Left colon (tissue), 2 donors: ENCODE measurements around the gene SLAMF1. TPM values are rescaled to one million over a fixed set of nuclear protein-coding genes. Genes with fewer than 3 reads are reported as not detected.
"Not testable (repeated sequence)": the region's sequence is repeated elsewhere in the genome, so short reads cannot be mapped to it uniquely, and the experiment has no call there.

Source experiments
- ATAC-seq: fragments of 200-7000 bp; cut with Tn5 transposase; one replicate; pipeline ENCODE4 v1.9.1; 2020; ENCODE audit warnings: mild to moderate bottlenecking, moderate library complexity
- DNase-seq, 2 donors: peaks; one replicate each; pipeline ENCODE4 v3.0.0-alpha.2; 2020
- intact Hi-C, 2 donors: fragments of 100-400 bp; cut with DNase I in 1 of 2; cut with micrococcal nuclease in 1 of 2; formaldehyde crosslinking; loops; one replicate each; pipeline versions ENCODE4 v1.11.2 to v1.14.0; 2022; cut with DNase I, micrococcal nuclease
- total RNA-seq, 2 donors: library from RNA; stranded (reverse); fragmentation: NEBNext Ultra II Directional; extraction: Animal tissue kit (Norgen Biotek cat#: 25700); gene quantifications; one replicate each; pipeline ENCODE4 v1.2.1, GENCODE V29; 2021
- donor health status: DM: no; HTN: no; CAD: no.
- donor health status: DM: yes; HTN: yes; CAD: no.

The SLAMF1 gene
- total RNA-seq, 2 donors from 2014 or later: 0.92 to 2.0 TPM

DNA sequence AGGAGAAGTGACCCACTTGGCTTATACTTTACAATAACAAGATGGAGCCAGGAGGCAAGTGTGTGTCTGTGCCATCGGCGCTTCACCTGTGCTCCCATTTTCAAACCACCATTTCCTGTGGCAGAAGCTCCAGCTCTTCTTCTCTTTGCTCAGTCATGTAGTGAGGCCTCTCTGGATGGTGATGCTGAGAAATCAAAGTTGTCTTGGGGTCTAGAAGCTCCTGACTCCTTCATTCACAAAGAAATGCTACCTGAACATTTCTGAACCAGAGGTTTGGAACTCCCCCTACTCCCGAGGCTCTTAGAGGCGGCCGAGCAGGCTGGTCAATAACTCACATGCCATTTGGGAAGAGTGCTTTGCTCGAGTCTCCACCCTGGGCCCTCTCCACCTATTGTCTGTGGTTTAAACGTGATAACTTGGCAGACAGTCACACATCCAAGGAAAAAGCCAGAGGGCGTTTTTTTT is 18.0 kb downstream of the SLAMF1 start:
- ATAC-seq: no peak
- DNase-seq: no peak
- intact Hi-C loops: no loop called here

DNA sequence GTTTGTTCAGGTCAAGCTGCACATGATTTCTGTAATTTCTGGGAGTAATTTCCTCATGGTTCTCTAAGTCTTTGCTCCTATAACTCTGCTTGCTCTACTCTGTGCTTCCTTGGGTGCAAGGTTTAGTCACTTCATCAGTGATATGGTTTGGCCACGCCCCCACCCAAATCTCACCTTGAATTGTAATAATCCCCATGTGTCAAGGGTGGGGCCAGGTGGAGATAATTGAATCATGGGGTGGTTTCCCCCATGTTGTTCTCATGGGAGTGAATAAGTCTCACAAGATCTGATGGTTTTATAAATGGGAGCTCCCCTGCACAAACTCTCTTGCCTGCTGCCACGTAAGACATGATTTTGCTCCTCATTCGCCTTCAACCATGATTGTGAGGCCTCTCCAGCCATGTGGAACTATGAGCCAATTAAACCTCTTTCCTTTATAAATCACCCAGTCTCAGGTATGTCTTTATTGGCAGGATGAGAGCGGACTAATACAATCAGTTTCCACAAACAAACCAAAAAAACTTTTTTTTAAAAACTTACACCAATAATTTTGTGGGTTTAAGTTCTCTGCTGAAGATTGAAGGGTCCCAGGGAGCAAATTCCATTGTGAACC is 19.1 kb downstream of the SLAMF1 start:
- intact Hi-C loops, ATAC-seq, DNase-seq: not testable (repeated sequence)

DNA sequence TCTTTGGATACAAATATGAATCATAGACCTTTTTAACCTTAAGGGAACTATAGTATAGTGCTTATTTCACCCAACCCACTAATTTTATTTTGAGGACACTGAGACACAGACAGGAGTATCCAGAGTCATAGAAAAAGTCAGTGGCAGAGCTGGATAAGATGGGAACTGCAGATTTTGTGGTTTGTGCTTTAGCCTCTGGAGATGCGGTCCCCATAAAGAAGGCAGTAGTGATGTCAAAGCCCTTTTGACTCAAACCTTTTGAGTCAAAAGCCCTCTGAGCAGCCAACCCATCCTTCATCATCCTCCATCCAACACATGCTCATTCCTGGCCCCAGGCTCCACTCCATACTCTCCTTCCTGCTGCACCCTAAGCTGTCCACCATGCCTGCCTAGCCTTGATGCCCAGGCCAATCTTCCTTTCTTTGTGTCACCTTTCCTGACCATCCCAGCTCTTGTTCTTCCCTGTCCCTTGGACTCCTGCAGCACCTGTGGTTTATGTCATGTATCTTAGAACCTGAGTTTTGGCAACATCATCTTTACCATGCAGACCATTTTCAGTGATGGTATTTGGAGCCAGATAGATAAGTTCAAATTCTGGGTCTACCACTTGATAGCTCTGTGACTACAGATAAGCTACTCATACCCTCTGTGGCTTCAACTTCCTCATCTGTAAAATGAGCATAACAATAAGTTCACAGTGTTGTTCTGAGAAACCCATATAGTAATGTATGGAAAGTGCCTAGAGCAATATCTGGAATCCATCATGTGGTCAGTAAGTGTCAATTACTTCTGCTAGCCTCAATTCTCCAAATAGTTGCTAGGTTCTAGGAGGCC is 20.1 kb downstream of the SLAMF1 start:
- DNase-seq (no peak), ATAC-seq (no peak)
- intact Hi-C loops: no loop called here

DNA sequence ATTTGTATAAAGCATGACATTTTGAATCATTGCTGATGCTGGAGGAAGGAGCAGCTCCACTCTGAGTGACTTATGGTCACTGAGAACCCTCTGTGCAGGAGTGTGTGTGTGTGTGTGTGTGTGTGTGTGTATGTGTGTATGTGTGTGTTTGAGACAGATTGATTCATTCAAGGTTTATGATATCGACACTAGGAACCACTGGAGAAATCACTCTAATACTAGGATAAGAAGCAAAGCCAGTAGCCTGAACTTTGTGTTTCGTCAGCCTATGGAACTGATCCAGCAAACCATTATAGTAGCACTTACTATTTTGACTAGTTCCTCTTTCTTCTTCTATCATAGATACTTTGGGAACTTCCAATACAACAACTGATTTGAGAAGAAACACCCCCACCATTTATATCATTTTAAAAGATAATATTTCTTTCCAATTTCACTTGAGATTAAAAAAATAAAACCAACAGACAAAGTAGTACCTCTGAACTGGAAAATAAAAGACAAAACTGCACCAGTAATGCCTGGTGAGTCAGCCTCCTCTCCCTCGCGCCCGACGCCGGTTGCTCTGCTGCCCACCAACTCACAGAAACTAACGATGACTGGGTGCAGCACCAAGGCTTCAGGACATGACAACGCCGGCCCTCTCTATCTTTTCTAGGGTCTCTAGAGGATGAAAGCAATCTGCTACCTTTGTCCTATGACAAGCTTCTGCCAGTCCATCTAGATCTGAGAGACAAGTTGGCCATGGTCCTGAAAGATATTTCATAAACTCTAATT is 20.9 kb downstream of the SLAMF1 start:
- DNase-seq (no peak), ATAC-seq (no peak)
- intact Hi-C loops: no loop called here

DNA sequence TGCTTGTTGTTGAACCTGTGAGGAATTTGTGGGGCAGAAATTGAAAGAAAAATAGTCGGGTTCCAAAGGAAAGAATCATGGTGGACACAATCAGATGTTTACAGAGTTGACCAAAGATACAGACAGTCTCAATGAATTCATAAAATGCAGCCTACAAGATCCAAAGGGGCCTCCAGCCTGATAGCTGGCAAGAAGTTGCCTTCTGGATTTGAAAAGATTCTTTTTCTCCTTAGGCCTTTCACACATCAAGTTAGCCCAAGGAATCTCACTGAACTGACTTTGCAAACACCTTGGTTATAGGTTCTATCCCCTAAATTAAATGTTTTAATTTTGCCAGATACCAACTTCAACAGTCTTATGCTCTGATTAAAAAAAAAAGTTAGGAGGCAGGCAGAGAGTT is 21.5 kb downstream of the SLAMF1 start:
- ATAC-seq (no peak), DNase-seq (no peak)
- intact Hi-C loops: no loop called here

DNA sequence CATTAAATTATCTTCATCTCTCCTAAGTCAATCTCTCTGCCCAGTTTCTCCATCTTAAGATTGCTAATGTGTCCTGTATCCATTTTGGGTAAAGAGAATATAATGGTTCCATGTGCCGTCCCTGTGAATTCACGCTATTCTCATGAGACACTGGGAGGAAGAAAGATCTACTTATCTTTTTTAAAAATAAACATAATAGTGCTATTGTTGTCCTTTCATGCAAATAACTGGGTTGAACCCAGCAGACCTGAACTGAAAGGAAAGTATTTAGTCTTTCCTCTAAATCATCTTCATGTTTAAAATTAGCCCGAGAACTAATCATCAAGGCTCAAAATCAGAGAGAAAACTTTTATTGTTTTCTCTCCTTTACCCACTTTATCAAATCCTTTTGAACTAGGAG is 22.4 kb downstream of the SLAMF1 start:
- intact Hi-C loops: no loop called here
- ATAC-seq (no peak), DNase-seq (no peak)

DNA sequence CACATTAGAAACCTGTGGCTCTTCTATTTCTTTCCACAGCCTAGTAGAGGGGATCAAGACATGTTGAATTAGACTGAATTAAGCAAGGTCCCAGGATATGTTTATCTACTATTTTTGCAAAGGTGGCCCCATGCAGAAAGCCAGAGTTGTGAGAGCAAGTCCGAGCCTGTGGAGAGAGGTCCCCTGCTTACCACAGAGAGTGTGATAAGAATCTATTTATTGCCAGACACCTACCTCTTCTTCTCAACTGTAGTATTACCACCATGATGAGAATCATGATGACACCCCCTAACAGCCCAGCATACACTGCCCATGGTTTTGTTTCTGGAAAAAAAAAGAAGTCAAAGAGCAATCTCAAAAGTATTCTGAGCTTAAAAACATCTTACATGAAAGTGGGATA is 23.0 kb downstream of the SLAMF1 start:
- intact Hi-C loops: no loop called here
- no peak for DNase-seq
- no peak for ATAC-seq

DNA sequence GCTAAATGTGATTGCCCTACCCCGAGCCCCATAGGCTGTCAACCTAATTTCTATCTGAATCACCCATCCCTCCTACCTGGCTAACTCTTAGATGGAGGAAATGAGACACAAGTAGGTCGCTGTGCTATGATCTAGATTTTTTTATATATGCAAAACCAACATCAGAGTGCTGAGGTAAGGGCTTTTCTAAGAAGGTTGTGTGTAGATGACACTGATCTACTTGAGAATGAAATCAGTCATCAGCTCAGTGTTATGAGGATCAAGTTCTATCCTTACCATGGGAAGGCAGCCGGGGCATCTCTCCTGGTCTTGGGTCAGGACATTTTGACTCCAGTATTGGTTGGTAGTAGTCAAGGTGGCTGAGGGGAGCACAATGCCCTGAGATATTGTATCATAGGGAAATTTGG is 23.6 kb downstream of the SLAMF1 start:
- intact Hi-C loops: no loop called here
- ATAC-seq: no peak

DNA sequence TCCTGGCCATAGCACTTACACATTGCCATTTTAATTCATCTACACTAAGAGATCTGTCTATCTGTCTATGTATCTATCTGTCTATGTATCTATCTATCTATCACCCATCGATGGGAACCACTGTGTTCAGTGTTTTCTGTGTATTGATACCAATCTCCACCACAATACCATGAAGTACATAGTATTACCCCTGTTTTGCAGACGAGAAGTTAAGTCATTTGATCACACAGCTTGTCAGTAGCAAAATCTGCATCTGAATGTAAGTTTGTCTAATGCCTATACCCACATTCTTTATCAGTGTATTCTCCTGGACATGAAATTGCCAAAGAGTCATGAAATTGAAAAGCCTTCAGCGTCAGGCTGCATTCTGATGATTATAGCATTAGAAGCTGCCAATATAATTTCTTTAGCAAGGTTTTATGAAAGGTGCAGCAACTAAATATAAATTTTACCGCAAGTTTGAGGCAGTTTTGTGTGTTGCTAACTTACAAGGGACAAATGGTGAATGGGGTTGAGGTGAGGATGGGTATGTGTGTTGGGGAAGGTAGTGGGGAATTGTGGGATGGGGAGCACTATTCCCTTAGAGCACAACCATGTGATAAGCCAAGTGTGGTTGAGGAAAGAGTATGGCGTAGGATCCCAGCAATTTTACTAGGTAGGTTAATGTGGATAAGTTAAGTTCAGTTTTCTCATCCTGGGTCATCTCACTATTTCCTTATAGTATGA is 24.2 kb downstream of the SLAMF1 start:
- no peak for DNase-seq
- ATAC-seq: no peak
- intact Hi-C loops: no loop called here

More for the DNA sequence above, 23.6 kb downstream of the SLAMF1 start:
- DNase-seq: no peak

DNA sequence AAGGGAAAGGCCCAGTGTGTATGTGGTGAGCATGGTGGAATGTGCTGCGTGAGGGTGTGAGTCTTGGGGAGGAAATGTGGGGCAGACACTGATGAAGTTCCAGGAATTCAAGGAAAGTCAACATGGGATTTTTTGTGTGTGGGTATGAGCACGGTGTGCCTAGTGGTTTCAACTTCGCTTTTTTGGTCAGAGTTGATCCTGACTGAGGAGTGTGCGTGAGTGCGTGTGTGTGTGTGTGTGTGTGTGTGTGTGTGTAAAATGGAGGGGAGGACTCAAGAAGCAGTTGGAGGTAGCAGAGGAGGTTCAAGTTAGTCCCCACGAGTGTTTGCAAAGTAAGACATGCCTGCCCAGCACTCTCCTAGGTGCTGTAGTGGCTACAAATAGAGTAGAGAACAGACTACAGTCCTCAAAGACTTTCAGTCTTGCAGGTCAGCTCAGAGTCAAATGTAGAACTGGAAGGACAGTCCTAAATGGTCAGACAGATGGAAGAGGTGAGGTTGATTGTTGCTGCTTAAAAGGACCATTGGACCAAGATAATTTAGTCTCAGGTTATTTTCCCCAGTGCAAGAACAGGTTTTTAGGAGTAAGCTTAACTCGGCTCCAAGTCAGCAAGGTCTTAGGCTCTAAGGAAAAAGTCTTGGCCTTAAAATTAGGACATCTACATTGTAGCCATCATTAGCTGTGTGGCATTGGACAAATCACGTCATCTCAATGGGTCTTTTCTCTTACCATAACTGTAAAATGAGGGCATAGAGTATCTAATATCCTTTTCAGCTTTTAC is 25.0 kb downstream of the SLAMF1 start:
- intact Hi-C loops: no loop called here
- no peak for ATAC-seq

DNA sequence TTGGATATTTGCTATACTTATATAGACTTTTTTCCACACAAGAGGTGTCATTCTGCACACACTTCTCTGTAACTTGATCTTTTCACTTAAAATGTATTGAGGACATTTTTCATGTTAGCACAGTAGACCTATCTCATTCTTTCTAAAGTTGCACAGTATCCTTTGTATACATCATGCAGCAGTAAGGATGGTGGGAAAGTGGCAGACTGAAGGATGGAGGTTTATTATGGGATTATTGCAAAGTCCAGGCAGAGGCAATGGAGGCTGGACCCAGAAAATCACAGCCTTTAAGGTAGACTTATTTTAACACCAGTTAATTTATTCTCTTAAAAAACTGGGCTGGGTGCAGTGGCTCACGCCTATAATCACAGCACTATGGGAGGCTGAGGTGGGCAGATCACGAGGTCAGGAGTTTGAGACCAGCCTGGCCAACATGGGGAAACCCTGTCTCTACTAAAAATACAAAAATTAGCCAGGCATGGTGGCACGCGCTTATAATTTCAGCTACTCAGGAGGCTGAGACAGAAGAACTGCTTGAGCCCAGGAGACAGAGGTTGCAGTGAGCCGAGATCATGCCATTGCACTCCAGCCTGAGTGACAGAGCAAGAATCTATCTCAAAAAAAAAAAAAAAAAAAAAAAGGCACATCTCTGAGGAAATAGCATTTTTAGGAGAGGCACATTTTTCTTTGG is 25.8 kb downstream of the SLAMF1 start:
- no peak for DNase-seq
- intact Hi-C loops: no loop called here
- ATAC-seq: no peak

More for the DNA sequence above, 25.0 kb downstream of the SLAMF1 start:
- no peak for DNase-seq

DNA sequence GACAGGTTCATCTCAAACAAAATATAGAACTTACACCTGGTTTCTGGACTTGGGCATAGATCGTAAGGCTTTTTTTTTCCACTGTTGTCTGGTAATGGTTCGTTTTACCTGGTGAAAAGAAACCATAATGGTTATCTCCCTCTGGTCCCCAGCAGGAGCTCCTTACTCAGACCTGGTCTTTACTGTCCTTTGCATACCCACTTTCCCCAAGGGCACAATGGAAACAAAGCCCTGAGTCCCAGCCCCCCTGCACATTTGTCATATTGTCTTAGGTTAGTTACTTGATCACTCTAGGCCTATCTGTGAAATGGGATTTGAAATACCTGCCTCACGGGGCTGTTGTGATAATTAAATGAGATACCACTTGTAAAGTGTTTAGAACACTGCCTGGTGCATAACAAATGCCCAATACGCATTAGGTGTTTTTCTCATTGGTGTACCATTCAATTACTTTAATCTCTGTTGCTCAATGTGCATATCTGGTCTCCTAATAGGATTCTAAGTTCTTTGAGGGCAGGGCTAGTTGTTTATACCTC is 27.0 kb downstream of the SLAMF1 start:
- intact Hi-C loops: no loop called here
- ATAC-seq: no peak
- DNase-seq: no peak

DNA sequence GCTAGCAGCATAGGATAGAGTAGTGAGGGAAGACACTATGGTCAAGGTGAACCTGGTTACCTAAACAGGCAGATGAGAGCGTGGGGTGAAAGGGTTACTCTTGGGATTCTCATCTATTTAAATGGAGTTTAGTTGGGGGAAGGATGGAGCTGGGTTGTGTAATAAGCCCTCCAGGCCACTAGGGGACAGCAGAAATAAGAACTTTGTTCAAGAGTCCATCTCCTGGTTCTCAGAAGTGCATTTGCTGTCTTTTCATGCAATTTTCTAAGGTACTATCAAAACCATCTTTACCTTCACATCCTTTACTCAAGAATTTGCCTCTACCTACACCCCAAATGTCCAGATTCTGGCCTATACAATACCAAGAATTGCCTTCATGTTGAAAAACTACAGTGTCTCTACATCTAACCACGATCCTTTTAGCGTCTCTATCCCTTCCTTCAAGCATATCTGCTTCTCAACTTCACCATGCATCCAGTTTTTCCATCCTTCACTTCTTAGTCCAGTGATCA is 28.0 kb downstream of the SLAMF1 start:
- no peak for ATAC-seq
- DNase-seq: no peak
- intact Hi-C loops: no loop called here

DNA sequence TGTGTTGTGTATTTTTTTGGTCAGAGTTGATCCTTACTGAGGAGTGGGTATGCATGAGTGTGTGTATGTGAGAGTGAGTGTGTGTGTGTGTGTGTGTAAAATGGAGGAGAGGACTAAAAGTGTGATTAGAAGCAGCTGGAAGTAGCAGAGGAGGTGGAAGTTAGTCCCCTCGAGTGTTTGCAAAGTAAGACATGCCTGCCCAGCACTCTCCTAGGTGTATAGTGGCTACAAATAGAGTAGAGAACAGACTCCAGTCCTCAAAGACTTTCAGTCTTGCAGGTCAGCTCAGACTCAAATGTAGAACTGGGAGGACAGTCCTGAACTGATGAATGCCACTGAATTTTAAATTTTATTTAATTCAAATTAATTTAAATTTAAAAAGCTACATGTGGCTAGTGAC is 28.5 kb downstream of the SLAMF1 start:
- DNase-seq (no peak), ATAC-seq (no peak)
- intact Hi-C loops: no loop called here

DNA sequence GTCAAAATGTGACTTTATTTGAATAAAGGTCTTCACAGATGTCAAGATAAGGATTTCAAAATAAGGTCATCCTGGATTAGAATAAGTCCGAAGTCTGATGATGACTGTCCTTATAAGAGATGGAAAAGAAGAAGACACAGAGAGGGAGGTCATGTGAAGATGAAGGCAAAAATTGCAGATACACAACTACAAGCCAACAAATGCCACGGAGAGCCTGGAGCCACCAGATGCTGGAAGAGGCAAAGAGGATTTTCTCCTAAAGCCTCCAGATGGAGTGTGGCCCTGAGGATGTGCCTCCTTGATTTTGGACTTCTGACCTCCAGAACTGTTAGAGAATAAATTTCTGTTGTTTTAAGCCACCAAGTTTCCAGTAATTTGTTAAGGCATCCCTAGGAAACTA is 31.2 kb downstream of the SLAMF1 start:
- DNase-seq (no peak), ATAC-seq (no peak)
- intact Hi-C loops: no loop called here

DNA sequence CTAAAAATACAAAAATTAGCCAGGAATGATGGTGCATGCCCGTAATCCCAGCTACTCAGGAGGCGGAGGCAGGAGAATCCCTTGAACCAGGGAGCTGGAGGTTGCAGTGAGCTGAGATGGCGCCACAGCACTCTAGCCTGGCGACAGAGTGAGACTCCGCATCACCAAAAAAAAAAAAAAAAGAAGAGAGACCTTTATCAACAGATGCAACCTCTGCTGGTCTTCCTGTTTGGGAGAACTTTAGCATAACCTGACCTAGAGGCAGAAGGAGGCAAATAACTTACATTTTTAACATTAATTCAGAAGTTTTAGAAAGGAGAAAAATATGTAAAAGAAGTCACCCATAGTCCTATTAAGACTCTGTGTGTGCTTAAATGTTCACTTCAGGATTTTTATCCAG is 32.4 kb downstream of the SLAMF1 start:
- intact Hi-C loops: no loop called here
- ATAC-seq (no peak), DNase-seq (no peak)

DNA sequence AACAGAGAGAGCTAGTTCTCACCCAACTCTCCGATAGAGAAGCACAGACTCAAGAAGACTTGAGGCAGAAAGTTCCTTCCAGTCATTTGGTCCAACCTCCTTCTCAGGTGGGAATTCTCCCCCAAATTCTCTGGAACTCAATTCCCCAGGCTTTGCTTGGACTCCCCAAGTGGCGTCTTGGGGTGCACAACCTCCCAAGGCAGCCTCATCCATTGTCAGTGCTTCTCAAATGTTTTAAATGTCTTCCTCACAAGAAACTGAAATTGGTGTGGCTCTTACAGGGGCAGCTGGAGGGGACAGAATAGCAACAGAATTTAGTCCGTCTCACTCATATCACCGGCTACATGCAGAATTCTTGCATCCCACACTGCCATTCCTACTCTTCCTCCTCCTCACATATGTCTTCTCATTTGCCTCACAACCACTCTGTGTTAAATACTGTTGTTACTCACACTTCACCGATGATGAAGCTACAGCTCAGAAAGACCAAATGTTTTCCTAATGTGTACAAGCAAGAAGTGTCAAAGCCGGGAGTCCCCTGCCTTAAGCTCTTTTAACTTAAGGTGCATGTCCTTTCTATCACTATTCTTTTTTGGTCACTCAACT is 34.1 kb downstream of the SLAMF1 start:
- ATAC-seq: no peak
- no peak for DNase-seq
- intact Hi-C loops: no loop called here
